ENCODE measurements around the gene ZC3H12C. TPM values are rescaled to one million over a fixed set of nuclear protein-coding genes. Genes with fewer than 3 reads are reported as not detected.

Gene ZC3H12C
- total and polyA plus RNA-seq, 2 of the 13 experiments (the other 11 are each of a cell fraction or from before 2014, with no cell fraction given): 2.4 to 5.7 TPM

DNA sequence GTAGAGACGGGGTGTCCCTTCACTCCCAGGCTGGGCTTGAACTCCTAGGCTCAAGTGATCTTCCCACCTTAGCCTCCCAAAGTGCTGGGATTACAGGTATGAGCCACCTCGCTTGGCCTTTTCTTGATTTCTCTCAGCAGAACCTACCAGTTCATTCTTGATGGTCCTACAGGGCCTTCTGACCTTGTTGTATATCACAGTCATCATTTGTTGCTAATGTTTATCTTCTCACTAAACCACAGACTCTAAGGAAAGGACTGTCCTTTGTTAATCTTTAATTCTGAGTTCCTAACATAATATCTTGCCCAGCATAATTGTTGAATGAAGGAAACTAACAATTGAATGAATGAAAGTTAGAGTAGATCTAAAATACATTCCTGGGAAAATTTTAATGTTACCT, 22.0 kb upstream of the ZC3H12C start (continued):
- no peak for TF ChIP-seq ZNF512B (CRISPR knock-in tag; IDR thresholded peaks at IDR 0.05; ENCODE audit: borderline replicate concordance)
- no peak for TF ChIP-seq KLF13 (CRISPR knock-in tag; IDR thresholded peaks at IDR 0.05)

DNA sequence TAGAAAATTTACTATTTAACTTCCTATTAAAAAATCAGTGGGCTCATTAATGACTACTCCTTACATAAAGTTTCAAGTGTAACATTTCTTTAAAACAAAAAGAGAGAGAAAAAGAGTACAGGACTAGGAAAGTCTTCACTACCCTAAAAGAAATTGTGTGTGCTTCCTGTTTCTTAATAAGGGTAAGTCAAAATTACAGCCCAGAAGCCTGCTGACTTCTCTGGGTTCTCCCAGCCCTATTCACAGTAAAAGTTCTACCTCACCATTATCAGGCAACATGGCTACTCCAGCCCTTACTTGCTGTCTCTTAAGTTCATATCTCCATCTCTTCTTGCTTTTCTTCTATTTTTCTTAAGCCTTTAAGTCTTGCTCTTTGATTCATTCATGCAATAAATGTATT, 20.3 kb upstream of the ZC3H12C start:
- Histone ChIP-seq H3K27me3 (ENCODE audit: control insufficient read depth in 1 of 2, insufficient read depth in 2 of 2, low read length in 2 of 2) (peaks cover 0 to 2% of the 10 kb centered on the region in 2 experiments; a peak in 1 of 5 replicates), H3K4me3 (replicated peaks in 1 of 3; ENCODE audit: insufficient read depth in 1 of 3, low read depth in 2 of 3, low read length in 3 of 3) (no peak overlapping the region), H4K20me1 (ENCODE audit: insufficient read depth, low read length) (no peaks in the 10 kb centered on the region), H3K4me1 (ENCODE audit: insufficient read depth, low read length) (0 out of 2 replicates have a peak, but pooled peaks cover 8% of the 10 kb centered on the region), H3K27ac (ENCODE audit: extremely low read length, insufficient read depth, low read length) (no peak overlapping the region), H3K79me2 (ENCODE audit: insufficient read depth, low read length) (no peaks in the 10 kb centered on the region), H3K9ac (ENCODE audit: insufficient read depth, low read depth, low read length) (no peak overlapping the region), H2AFZ (ENCODE audit: low read length) (no peak overlapping the region), H3K9me3 (ENCODE audit: low read length) (no peaks in the 10 kb centered on the region), H3K4me2 (ENCODE audit: low read depth, low read length) (no peak overlapping the region), H3K36me3 (replicated peaks in 1 of 2; ENCODE audit: control insufficient read depth in 1 of 2, insufficient read depth in 2 of 2, low read length in 2 of 2) (no peaks in the 10 kb centered on the region)
- FAIRE-seq (no peak), DNase-seq (ENCODE audit: low spot score) (no peak), ATAC-seq (no peak)
- POLR2A ChIA-PET: no interaction called here
- in situ Hi-C loops (cut with HindIII; ENCODE audit: extremely low pct_ligation_motif_present, low pct_unique_long_range_greater_than_20kb) (no loop called here), intact Hi-C loops (cut with micrococcal nuclease; ENCODE audit: unreplicated experiment) (no loop called here)
- CTCF ChIA-PET (ENCODE audit: low intra/inter-chr PET ratio, low total read pairs): no interaction called here
- BruUV-seq (replicated peaks): no TSS peak
- TF ChIP-seq ZBTB34 (CRISPR knock-in tag; IDR thresholded peaks at IDR 0.05) (no peak), RFXANK (CRISPR knock-in tag; IDR thresholded peaks at IDR 0.05) (no peak), ZBTB7A (CRISPR knock-in tag; IDR thresholded peaks at IDR 0.05) (no peak), SP140L (CRISPR knock-in tag; IDR thresholded peaks at IDR 0.05; ENCODE audit: borderline replicate concordance) (no peak), NFYC (CRISPR knock-in tag; IDR thresholded peaks at IDR 0.05) (no peak), ZBTB33 (CRISPR knock-in tag; IDR thresholded peaks at IDR 0.05) (no peak), ZNF20 (CRISPR knock-in tag; IDR thresholded peaks at IDR 0.05) (no peak), SNRNP70 (IDR thresholded peaks at IDR 0.05; ENCODE audit: low read depth, low read length) (no peak), ZNF235 (CRISPR knock-in tag; IDR thresholded peaks at IDR 0.05; ENCODE audit: borderline replicate concordance) (no peak), CREM (IDR thresholded peaks at IDR 0.05) (no peak), CREM (CRISPR knock-in tag; IDR thresholded peaks at IDR 0.05) (no peak)
